ENCODE data around the gene ADGRG4.

DNA sequence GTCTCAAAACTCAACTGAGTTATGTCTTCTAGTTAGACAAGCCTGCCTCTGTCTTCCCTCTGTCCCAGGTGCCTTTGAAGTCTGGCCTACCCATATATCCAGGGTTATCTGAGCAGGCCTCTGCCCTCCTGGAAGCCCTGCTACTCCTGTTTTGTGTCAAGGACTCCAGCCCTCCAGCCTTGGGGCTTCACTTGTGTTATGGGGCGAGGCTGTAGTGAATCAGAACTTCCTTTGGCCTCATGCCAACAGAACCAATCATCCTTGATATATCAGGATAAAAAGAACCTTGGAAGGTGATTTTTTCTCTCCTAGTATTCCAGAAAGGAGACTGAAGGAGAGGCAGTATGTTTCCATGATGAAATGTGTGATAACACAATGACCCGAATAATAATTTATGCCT lies 8.9 kb upstream of the ADGRG4 start:
- TF ChIP-seq, protein P1, sequence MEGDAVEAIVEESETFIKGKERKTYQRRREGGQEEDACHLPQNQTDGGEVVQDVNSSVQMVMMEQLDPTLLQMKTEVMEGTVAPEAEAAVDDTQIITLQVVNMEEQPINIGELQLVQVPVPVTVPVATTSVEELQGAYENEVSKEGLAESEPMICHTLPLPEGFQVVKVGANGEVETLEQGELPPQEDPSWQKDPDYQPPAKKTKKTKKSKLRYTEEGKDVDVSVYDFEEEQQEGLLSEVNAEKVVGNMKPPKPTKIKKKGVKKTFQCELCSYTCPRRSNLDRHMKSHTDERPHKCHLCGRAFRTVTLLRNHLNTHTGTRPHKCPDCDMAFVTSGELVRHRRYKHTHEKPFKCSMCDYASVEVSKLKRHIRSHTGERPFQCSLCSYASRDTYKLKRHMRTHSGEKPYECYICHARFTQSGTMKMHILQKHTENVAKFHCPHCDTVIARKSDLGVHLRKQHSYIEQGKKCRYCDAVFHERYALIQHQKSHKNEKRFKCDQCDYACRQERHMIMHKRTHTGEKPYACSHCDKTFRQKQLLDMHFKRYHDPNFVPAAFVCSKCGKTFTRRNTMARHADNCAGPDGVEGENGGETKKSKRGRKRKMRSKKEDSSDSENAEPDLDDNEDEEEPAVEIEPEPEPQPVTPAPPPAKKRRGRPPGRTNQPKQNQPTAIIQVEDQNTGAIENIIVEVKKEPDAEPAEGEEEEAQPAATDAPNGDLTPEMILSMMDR (IDR thresholded peaks at IDR 0.05), result no peak
- no peak for TF ChIP-seq ZFX (IDR thresholded peaks at IDR 0.05; ENCODE audit: borderline replicate concordance)

All from 22Rv1 (cell line).